H9 (cell line): ENCODE data around the gene ASXL3. TPM values are rescaled to one million over a fixed set of nuclear protein-coding genes. Genes with fewer than 3 reads are reported as not detected.

Source experiments
- DNase-seq: peaks from one replicate; pipeline ENCODE4 v3.0.0-alpha.2; 2017
- H2AFZ ChIP-seq: one replicate; pipeline ENCODE4 v1.6.1; 2013; ENCODE audit warnings: mild to moderate bottlenecking, low read length, control low read depth, moderate library complexity
- H2AK5ac ChIP-seq: 2 replicates; pipeline ENCODE4 v1.6.1; 2013; ENCODE audit warnings: low read length, control low read depth, mixed read lengths; ENCODE audit not compliant: insufficient read length
- H2BK120ac ChIP-seq: one replicate; pipeline ENCODE4 v1.6.1; 2013; ENCODE audit warnings: low read depth, mild to moderate bottlenecking, low read length, control low read depth, inconsistent platforms; ENCODE audit not compliant: poor library complexity, severe bottlenecking
- H2BK12ac ChIP-seq: 2 replicates; pipeline ENCODE4 v1.6.1; 2013; ENCODE audit warnings: low read length, control low read depth, mixed read lengths, low read depth; ENCODE audit not compliant: insufficient read length
- H2BK15ac ChIP-seq: 2 replicates; pipeline ENCODE4 v1.6.1; 2013; ENCODE audit warnings: low read depth, low read length, control low read depth
- H2BK20ac ChIP-seq: one replicate; pipeline ENCODE4 v1.6.1; 2013; ENCODE audit warnings: low read depth, mild to moderate bottlenecking, low read length, control low read depth, inconsistent platforms; ENCODE audit not compliant: poor library complexity, severe bottlenecking
- H2BK5ac ChIP-seq: 2 replicates; pipeline ENCODE4 v1.6.1; 2013; ENCODE audit warnings: low read length, control low read depth, mixed read lengths; ENCODE audit not compliant: insufficient read length
- H3K14ac ChIP-seq: 2 replicates; pipeline ENCODE4 v1.6.1; 2013; ENCODE audit warnings: low read length, control low read depth; ENCODE audit not compliant: insufficient read depth
- H3K18ac ChIP-seq: 2 replicates; pipeline ENCODE4 v1.6.1; 2013; ENCODE audit warnings: low read depth, mild to moderate bottlenecking, mixed read lengths, low read length, control low read depth; ENCODE audit not compliant: insufficient read length
- H3K23ac ChIP-seq: 2 replicates; pipeline ENCODE4 v1.6.1; 2013; ENCODE audit warnings: low read length, control low read depth, mixed read lengths, low read depth; ENCODE audit not compliant: insufficient read length
- H3K23me2 ChIP-seq: 2 replicates; pipeline ENCODE4 v1.6.1; 2013; ENCODE audit warnings: low read depth, mild to moderate bottlenecking, mixed read lengths, low read length, control low read depth; ENCODE audit not compliant: insufficient read length, poor library complexity, severe bottlenecking
- H3K27ac ChIP-seq: 2 replicates; pipeline ENCODE4 v1.5.1; 2013; ENCODE audit warnings: low read length, control low read depth, mixed read lengths, low read depth; ENCODE audit not compliant: insufficient read length
- H3K27me3 ChIP-seq: 2 replicates; pipeline ENCODE4 v1.6.1; 2013; ENCODE audit warnings: low read length, control low read depth, inconsistent platforms; ENCODE audit not compliant: insufficient read depth
- H3K4ac ChIP-seq: 2 replicates; pipeline ENCODE4 v1.6.1; 2013; ENCODE audit warnings: low read depth, mild to moderate bottlenecking, control low read depth, inconsistent platforms, low read length, moderate library complexity
- H3K4me1 ChIP-seq: 2 replicates; pipeline ENCODE4 v1.6.1; 2013; ENCODE audit warnings: low read length, control low read depth, inconsistent platforms; ENCODE audit not compliant: insufficient read depth
- H3K4me2 ChIP-seq: 2 replicates; pipeline ENCODE4 v1.6.1; 2013; ENCODE audit warnings: low read length, control low read depth, mixed read lengths; ENCODE audit not compliant: insufficient read length, insufficient read depth
- H3K56ac ChIP-seq: 2 replicates; pipeline ENCODE4 v1.6.1; 2013; ENCODE audit warnings: low read depth, mild to moderate bottlenecking, mixed read lengths, low read length, control low read depth; ENCODE audit not compliant: insufficient read length
- H3K79me1 ChIP-seq: 2 replicates; pipeline ENCODE4 v1.6.1; 2013; ENCODE audit warnings: low read depth, mild to moderate bottlenecking, moderate library complexity, low read length, control low read depth, inconsistent platforms; ENCODE audit not compliant: insufficient read depth, poor library complexity, severe bottlenecking
- H3K79me2 ChIP-seq: 2 replicates; pipeline ENCODE4 v1.6.1; 2013; ENCODE audit warnings: low read length, control low read depth, inconsistent platforms; ENCODE audit not compliant: insufficient read depth
- H3K9ac ChIP-seq: 2 replicates; pipeline ENCODE4 v1.6.1; 2013; ENCODE audit warnings: low read length, control low read depth, mixed read lengths; ENCODE audit not compliant: insufficient read length; ENCODE audit errors: extremely low read depth
- H3K9me3 ChIP-seq: one replicate; pipeline ENCODE4 v1.6.1; 2013; ENCODE audit warnings: low read depth, low read length, inconsistent platforms; ENCODE audit not compliant: control insufficient read depth
- H3T11ph ChIP-seq: one replicate; pipeline ENCODE4 v1.6.1; 2013; ENCODE audit warnings: mild to moderate bottlenecking, low read length, control low read depth, inconsistent platforms
- H4K20me1 ChIP-seq: one replicate; pipeline ENCODE4 v1.6.1; 2013; ENCODE audit not compliant: control insufficient read depth, insufficient read length, insufficient read depth
- H4K5ac ChIP-seq: 2 replicates; pipeline ENCODE4 v1.6.1; 2013; ENCODE audit warnings: low read depth, mild to moderate bottlenecking, mixed read lengths, low read length, control low read depth; ENCODE audit not compliant: insufficient read length
- H4K8ac ChIP-seq: replicated peaks from 2 replicates; pipeline ENCODE4 v1.6.1; 2013; ENCODE audit warnings: low read length, control low read depth, mixed read lengths, low read depth; ENCODE audit not compliant: insufficient read length
- H4K91ac ChIP-seq: 2 replicates; pipeline ENCODE4 v1.6.1; 2013; ENCODE audit warnings: low read depth, mild to moderate bottlenecking, moderate library complexity, mixed read lengths, low read length, control low read depth; ENCODE audit not compliant: insufficient read length
- H3K27ac Mint-ChIP-seq, 3 experiments: 2 replicates in 2 of 3; 3 replicates in 1 of 3; pipeline ENCODE4 v1.8.0; 2020 to 2021; ENCODE audit warnings: mixed read lengths in 3 of 3, mild to moderate bottlenecking in 1 of 3, moderate library complexity in 1 of 3
- H3K27me3 Mint-ChIP-seq: 2 replicates; pipeline ENCODE4 v1.8.0; 2021; ENCODE audit warnings: low read depth, mild to moderate bottlenecking, moderate library complexity, mixed read lengths
- H3K36me3 Mint-ChIP-seq, 3 experiments: 2 replicates in 2 of 3; 3 replicates in 1 of 3; pipeline ENCODE4 v1.8.0; 2020 to 2021; ENCODE audit warnings: low read depth in 3 of 3, mixed read lengths in 3 of 3; ENCODE audit not compliant: insufficient read depth in 1 of 3
- H3K4me1 Mint-ChIP-seq, 2 experiments: 2 replicates each; pipeline ENCODE4 v1.8.0; 2020; ENCODE audit warnings: mixed read lengths in 2 of 2
- H3K4me3 Mint-ChIP-seq, 2 experiments: 2 replicates in 1 of 2; 3 replicates in 1 of 2; pipeline ENCODE4 v1.8.0; 2020 to 2021; ENCODE audit warnings: mild to moderate bottlenecking in 2 of 2, mixed read lengths in 2 of 2, moderate library complexity in 1 of 2
- H3K9me3 Mint-ChIP-seq, 2 experiments: 2 replicates in 1 of 2; 3 replicates in 1 of 2; pipeline ENCODE4 v1.8.0; 2020; ENCODE audit warnings: mild to moderate bottlenecking in 2 of 2, mixed read lengths in 2 of 2, moderate library complexity in 1 of 2
- total RNA-seq: library from RNA; stranded (reverse); gene quantifications from 2 replicates; pipeline ENCODE4 v1.2.1, GENCODE V29; 2021
- TF ChIP-seq, protein P1 (sequence below): fragments of 200-600 bp; sonication (generic); conservative IDR thresholded peaks from 3 replicates; pipeline ENCODE4 v1.8.0; 2021; ENCODE audit warnings: antibody characterized with exemption, mild to moderate bottlenecking

Gene ASXL3
- total RNA-seq, 1 experiment from 2014 or later, result 0.35 TPM

DNA sequence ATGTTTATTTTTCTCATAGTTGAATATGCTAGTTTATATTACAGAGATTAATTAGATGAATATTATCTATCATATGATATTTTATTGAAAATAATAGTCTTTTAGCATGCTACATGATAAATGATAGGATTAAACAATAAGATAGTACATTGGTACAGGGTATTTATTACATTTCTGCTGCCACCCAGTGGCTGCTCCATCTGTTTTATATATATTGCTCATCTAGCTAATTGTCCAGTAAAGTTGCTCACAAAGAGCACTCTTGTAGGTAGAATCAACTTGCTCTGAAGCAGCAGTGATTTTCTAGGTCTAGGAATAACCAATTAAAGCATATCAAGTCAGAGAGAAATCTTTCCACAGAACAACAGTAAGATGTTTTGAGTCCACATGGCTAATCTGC is 183.3 kb downstream of the ASXL3 start:
- H3K4me3 Mint-ChIP-seq, result no peak overlapping the region
- no peaks in the 10 kb centered on the region for H3K79me2 ChIP-seq
- H3K4me1 Mint-ChIP-seq, result no peaks in the 10 kb centered on the region
- TF ChIP-seq, protein P1, sequence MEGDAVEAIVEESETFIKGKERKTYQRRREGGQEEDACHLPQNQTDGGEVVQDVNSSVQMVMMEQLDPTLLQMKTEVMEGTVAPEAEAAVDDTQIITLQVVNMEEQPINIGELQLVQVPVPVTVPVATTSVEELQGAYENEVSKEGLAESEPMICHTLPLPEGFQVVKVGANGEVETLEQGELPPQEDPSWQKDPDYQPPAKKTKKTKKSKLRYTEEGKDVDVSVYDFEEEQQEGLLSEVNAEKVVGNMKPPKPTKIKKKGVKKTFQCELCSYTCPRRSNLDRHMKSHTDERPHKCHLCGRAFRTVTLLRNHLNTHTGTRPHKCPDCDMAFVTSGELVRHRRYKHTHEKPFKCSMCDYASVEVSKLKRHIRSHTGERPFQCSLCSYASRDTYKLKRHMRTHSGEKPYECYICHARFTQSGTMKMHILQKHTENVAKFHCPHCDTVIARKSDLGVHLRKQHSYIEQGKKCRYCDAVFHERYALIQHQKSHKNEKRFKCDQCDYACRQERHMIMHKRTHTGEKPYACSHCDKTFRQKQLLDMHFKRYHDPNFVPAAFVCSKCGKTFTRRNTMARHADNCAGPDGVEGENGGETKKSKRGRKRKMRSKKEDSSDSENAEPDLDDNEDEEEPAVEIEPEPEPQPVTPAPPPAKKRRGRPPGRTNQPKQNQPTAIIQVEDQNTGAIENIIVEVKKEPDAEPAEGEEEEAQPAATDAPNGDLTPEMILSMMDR, result peak; percentile 41; the same call in 2 of the 3 replicates
- H3K79me1 ChIP-seq, result no peaks in the 10 kb centered on the region
- H3K23me2 ChIP-seq, result no peaks in the 10 kb centered on the region
- H3T11ph ChIP-seq, result no peak overlapping the region
- H3K27ac Mint-ChIP-seq, result no peak overlapping the region
- no peak overlapping the region for H3K14ac ChIP-seq
- H2BK12ac ChIP-seq, result no peak overlapping the region
- H2BK15ac ChIP-seq, result no peak overlapping the region
- H3K4me1 ChIP-seq, result no peaks in the 10 kb centered on the region
- no peaks in the 10 kb centered on the region for H4K20me1 ChIP-seq
- no peak overlapping the region for H2BK20ac ChIP-seq
- no peak overlapping the region for H3K23ac ChIP-seq
- no peaks in the 10 kb centered on the region for H3K9me3 Mint-ChIP-seq
- H3K9ac ChIP-seq, result no peak overlapping the region
- no peak overlapping the region for H2AFZ ChIP-seq
- H3K27me3 ChIP-seq, result no peaks in the 10 kb centered on the region
- no peak overlapping the region for H4K91ac ChIP-seq
- H3K27ac ChIP-seq, result no peak overlapping the region
- no peak overlapping the region for H3K4me2 ChIP-seq
- DNase-seq, result no peak
- H2AK5ac ChIP-seq, result no peak overlapping the region
- no peaks in the 10 kb centered on the region for H3K27me3 Mint-ChIP-seq
- no peaks in the 10 kb centered on the region for H3K36me3 Mint-ChIP-seq
- no peaks in the 10 kb centered on the region for H3K9me3 ChIP-seq
- no peak overlapping the region for H4K5ac ChIP-seq
- no peak overlapping the region for H3K56ac ChIP-seq
- H4K8ac ChIP-seq, result no peak overlapping the region
- H3K4ac ChIP-seq, result no peak overlapping the region
- H2BK5ac ChIP-seq, result no peak overlapping the region
- H3K18ac ChIP-seq, result no peak overlapping the region
- no peak overlapping the region for H2BK120ac ChIP-seq
